ENCODE results near the gene ZNF609. TPM values are rescaled to one million over a fixed set of nuclear protein-coding genes. Genes with fewer than 3 reads are reported as not detected.

ZNF609 gene
- total and polyA plus RNA-seq, 4 donors: 5.4 to 46.7 (median 23.6) TPM

DNA sequence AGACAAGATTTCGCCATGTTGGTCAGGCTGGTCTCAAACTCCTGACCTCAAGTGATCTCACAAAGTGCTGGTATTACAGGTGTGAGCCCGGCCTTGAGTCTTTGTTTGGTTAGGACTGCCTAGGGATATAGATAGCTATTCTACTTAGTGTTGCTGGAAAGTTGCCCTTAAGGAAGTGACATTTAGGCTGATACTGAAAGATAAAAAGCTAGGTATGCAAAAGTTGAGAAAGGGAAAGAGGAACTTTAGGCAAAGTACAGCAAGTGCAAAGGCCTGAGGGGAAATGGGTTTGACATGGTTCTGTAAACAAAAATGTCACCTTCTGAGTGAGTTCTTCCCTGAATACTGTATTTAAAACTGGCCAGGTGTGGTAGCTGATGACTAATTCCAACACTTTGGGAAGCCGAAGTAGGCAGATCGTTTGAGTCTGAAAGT is 111.5 kb downstream of the ZNF609 start:
- intact Hi-C loops (cut with DNase I): no loop called here
- Histone ChIP-seq H3K27me3 (ENCODE audit: control insufficient read depth in 1 of 2, insufficient read depth in 2 of 2, low read length in 1 of 2) (no peaks in the 10 kb centered on the region), H3K27ac (ENCODE audit: low read depth in 1 of 2, low read length in 2 of 2) (no peak overlapping the region), H3K4me1 (ENCODE audit: control insufficient read depth in 1 of 2, insufficient read depth in 2 of 2, low read length in 2 of 2) (peaks cover 3 to 4% of the 10 kb centered on the region in 2 donors), H3K4me3 (ENCODE audit: low read length in 2 of 2) (no peak overlapping the region), H3K36me3 (ENCODE audit: control insufficient read depth in 1 of 2, insufficient read depth in 2 of 2, low read length in 1 of 2) (no peaks in the 10 kb centered on the region), H3K9me3 (ENCODE audit: control insufficient read depth, low read length) (no peaks in the 10 kb centered on the region)
- 86 to 89% methylated on average over 4 of the region's 4 CpGs for WGBS, 2 donors
- ATAC-seq (ENCODE audit: low FRiP score) (no peak), DNase-seq (no peak)

DNA sequence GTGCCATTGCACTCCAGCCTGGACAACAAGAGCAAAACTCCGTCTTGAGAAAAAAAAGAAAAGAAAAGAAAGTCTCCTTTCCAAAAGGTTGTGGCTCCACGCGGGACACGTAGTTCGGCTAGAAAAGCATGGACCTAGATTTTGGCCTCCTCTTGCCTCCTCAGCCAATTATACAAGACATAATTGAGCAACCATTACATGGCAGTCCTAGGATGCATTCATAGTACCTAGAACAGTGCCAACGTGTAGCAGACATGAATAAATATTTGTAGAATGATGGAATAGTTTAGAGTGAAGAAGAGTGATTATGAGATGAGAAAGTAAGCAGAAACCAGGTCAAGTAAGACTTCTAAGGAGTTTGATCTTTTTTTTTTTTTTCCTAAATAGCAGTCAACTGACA is 112.5 kb downstream of the ZNF609 start:
- H3K4me3 ChIP-seq (ENCODE audit: low read length in 2 of 2): no peak overlapping the region
- DNase-seq (no peak), ATAC-seq (ENCODE audit: low FRiP score) (no peak)
- intact Hi-C loops (cut with DNase I): no loop called here
- H3K4me1 ChIP-seq (ENCODE audit: control insufficient read depth in 1 of 2, insufficient read depth in 2 of 2, low read length in 2 of 2): peaks cover 3 to 4% of the 10 kb centered on the region in 2 donors
- whole genome bisulfite sequencing, 2 donors: 83 to 87% methylated on average over 6 of the region's 6 CpGs
- no peaks in the 10 kb centered on the region for H3K9me3 ChIP-seq (ENCODE audit: control insufficient read depth, low read length)
- H3K27ac ChIP-seq (ENCODE audit: low read depth in 1 of 2, low read length in 2 of 2): no peak overlapping the region
- no peaks in the 10 kb centered on the region for H3K27me3 ChIP-seq (ENCODE audit: control insufficient read depth in 1 of 2, insufficient read depth in 2 of 2, low read length in 1 of 2)
- no peaks in the 10 kb centered on the region for H3K36me3 ChIP-seq (ENCODE audit: control insufficient read depth in 1 of 2, insufficient read depth in 2 of 2, low read length in 1 of 2)

DNA sequence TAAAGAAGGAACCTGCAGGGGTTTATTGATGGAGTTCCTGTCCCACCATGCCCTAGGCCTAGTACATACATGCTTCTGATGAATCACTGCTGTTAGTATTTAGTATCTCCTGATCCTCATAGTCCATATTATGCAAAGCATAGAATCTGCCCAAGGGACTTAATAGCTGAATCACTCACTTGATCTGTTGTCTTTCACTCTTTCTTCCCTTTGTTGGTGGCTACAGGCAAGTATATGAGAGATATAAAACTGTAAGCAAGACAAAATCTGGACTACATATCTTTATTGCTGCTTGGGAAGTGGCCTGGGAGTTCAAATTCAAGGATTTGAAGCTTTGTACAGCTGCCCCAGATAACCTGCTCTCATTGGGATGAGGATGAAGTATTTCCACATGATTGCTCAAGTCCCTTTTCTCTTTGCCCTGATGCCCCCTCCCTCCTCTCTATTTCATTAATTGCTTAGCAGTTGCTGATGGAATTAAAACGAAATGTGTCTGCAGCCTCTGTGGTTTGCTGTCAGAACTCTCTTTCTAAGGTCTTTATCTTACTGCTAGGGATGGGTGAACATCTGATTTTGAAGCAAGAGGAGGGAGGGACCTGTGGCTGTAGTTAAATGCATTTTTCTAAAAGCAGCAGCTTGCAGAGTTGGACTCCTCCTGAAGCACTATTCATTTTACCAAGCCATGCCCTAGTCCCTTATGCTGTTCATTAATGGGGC is 114.1 kb downstream of the ZNF609 start:
- H3K9me3 ChIP-seq (ENCODE audit: control insufficient read depth, low read length): no peaks in the 10 kb centered on the region
- H3K27me3 ChIP-seq (ENCODE audit: control insufficient read depth in 1 of 2, insufficient read depth in 2 of 2, low read length in 1 of 2): no peaks in the 10 kb centered on the region
- WGBS, 2 donors: 76 to 80% methylated on average over 1 of the region's 1 CpG
- intact Hi-C loops (cut with DNase I): no loop called here
- H3K4me1 ChIP-seq (ENCODE audit: control insufficient read depth in 1 of 2, insufficient read depth in 2 of 2, low read length in 2 of 2): peaks cover 3 to 4% of the 10 kb centered on the region in 2 donors
- H3K36me3 ChIP-seq (ENCODE audit: control insufficient read depth in 1 of 2, insufficient read depth in 2 of 2, low read length in 1 of 2): no peaks in the 10 kb centered on the region
- DNase-seq (no peak), ATAC-seq (ENCODE audit: low FRiP score) (no peak)
- no peak overlapping the region for H3K4me3 ChIP-seq (ENCODE audit: low read length in 2 of 2)
- H3K27ac ChIP-seq (ENCODE audit: low read depth in 1 of 2, low read length in 2 of 2): no peak overlapping the region

DNA sequence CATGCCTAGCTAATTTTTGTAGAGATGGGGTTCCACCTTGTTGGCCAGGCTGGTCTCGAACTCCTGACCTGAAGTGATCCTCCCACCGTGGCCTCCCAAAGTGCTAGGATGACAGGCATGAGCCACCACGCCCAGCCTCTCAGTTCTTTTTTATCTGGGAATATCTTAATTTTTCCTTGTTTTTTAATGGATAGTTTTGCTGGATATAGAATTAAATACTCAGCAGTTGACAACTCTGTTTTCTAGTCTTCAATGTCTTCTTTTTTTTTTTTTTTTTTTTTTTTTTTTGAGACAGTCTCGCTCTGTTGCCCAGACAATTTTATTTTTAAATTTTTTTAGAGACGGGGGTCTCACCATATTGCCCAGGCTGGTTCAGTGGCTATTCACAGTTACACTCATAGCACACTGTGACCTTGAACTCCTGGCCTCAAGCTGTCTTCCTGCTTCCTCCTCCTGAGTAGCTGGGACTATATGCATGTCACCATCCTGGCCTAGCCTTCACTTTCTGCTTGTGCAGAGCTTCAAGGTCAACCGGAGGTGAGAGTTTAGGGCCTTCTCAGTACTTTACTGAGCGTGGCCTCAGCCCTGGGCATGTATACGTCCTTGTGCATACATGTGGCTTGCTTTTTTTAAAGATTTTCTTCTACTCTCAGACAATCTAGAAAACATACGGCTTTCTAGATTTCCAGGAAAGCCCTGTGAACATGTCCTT is 120.5 kb downstream of the ZNF609 start:
- no peak overlapping the region for H3K4me3 ChIP-seq (ENCODE audit: low read length in 2 of 2)
- intact Hi-C loops (cut with DNase I): no loop called here
- H3K9me3 ChIP-seq (ENCODE audit: control insufficient read depth, low read length): peaks cover 5% of the 10 kb centered on the region
- no peaks in the 10 kb centered on the region for H3K27me3 ChIP-seq (ENCODE audit: control insufficient read depth in 1 of 2, insufficient read depth in 2 of 2, low read length in 1 of 2)
- ATAC-seq (ENCODE audit: low FRiP score) (no peak), DNase-seq (no peak)
- no peak overlapping the region for H3K27ac ChIP-seq (ENCODE audit: low read depth in 1 of 2, low read length in 2 of 2)
- H3K4me1 ChIP-seq (ENCODE audit: control insufficient read depth in 1 of 2, insufficient read depth in 2 of 2, low read length in 2 of 2): no peaks in the 10 kb centered on the region
- no peaks in the 10 kb centered on the region for H3K36me3 ChIP-seq (ENCODE audit: control insufficient read depth in 1 of 2, insufficient read depth in 2 of 2, low read length in 1 of 2)
- 95 to 96% methylated on average over 9 of the region's 9 CpGs for WGBS, 2 donors

DNA sequence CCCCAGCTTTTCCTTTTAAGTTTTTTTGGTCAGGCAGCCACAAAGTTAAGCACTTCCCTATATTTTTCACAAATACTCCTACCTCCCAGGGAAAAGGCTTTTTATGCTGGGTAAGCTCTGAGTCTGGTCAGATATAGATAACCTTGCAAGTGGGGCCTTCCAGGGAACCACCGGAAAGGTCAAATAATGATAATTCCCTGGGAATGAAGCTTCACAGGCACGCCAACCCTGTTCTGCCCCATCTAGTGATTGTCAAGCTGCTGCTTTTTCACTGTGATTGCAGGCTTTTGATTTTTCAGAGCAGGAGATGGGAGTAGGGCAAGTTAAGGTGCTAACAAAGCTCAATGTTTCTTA is 121.0 kb downstream of the ZNF609 start:
- no peak for ATAC-seq (ENCODE audit: low FRiP score)
- no peak overlapping the region for H3K4me3 ChIP-seq (ENCODE audit: low read length in 2 of 2)
- intact Hi-C loops (cut with DNase I): no loop called here

DNA sequence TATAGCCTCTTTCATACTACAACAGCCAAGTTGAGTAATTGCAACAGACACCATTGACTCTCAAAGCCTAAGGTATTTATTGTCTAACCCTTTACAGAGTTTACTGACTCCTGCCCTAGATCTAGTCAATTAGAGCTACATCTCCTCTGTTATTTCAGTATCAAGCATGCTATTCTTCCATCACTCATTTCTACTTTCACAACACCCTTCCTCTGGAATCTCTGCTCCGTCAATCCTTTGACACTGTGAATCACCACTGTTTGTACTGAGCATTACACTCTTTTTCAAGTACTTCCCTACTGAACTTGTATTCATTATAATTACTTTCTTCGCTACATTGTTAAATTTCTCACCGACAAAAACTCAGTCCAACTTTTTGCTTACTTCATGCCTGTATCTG is 121.8 kb downstream of the ZNF609 start:
- no peak for ATAC-seq (ENCODE audit: low FRiP score)

More for the DNA sequence above, 121.0 kb downstream of the ZNF609 start:
- WGBS, 2 donors: 98 to 100% methylated on average over 2 of the region's 2 CpGs
- no peak overlapping the region for H3K27ac ChIP-seq (ENCODE audit: low read depth in 1 of 2, low read length in 2 of 2)
- no peaks in the 10 kb centered on the region for H3K4me1 ChIP-seq (ENCODE audit: control insufficient read depth in 1 of 2, insufficient read depth in 2 of 2, low read length in 2 of 2)
- no peaks in the 10 kb centered on the region for H3K27me3 ChIP-seq (ENCODE audit: control insufficient read depth in 1 of 2, insufficient read depth in 2 of 2, low read length in 1 of 2)
- H3K36me3 ChIP-seq (ENCODE audit: control insufficient read depth in 1 of 2, insufficient read depth in 2 of 2, low read length in 1 of 2): no peaks in the 10 kb centered on the region
- DNase-seq: no peak
- peaks cover 5% of the 10 kb centered on the region for H3K9me3 ChIP-seq (ENCODE audit: control insufficient read depth, low read length)

DNA sequence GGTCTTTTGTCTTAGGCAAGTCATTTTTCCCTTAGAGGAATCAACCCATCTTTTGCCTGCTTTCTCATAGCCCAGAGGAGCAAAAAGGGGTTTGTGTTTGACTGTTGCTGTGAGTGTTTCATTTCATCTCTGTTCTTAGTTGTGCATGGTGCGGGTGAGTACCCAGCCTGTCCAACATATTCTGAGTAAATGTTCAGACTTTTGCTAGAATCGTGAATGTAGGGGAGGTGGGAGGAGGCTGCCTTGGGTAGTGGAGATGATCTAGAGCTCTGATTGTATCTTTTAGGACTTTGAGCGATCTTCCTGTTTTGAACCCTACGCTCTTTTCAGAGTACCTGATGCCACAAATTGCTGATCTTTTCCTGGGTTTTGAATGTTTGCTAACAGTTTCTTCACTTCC is 123.1 kb downstream of the ZNF609 start:
- intact Hi-C loops (cut with DNase I): no loop called here
- Histone ChIP-seq H3K27ac (ENCODE audit: low read depth in 1 of 2, low read length in 2 of 2) (no peak overlapping the region), H3K27me3 (ENCODE audit: control insufficient read depth in 1 of 2, insufficient read depth in 2 of 2, low read length in 1 of 2) (no peaks in the 10 kb centered on the region), H3K4me1 (ENCODE audit: control insufficient read depth in 1 of 2, insufficient read depth in 2 of 2, low read length in 2 of 2) (no peaks in the 10 kb centered on the region), H3K36me3 (ENCODE audit: control insufficient read depth in 1 of 2, insufficient read depth in 2 of 2, low read length in 1 of 2) (no peaks in the 10 kb centered on the region), H3K9me3 (ENCODE audit: control insufficient read depth, low read length) (peaks cover 5% of the 10 kb centered on the region), H3K4me3 (ENCODE audit: low read length in 2 of 2) (no peak overlapping the region)
- no peak for DNase-seq
- 93% methylated on average over 4 of the region's 4 CpGs for WGBS, 2 donors
- no peak for ATAC-seq (ENCODE audit: low FRiP score)

More for the DNA sequence above, 121.8 kb downstream of the ZNF609 start:
- 95% methylated on average over 3 of the region's 3 CpGs for WGBS, 2 donors
- H3K4me3 ChIP-seq (ENCODE audit: low read length in 2 of 2): no peak overlapping the region
- intact Hi-C loops (cut with DNase I): no loop called here
- no peaks in the 10 kb centered on the region for H3K27me3 ChIP-seq (ENCODE audit: control insufficient read depth in 1 of 2, insufficient read depth in 2 of 2, low read length in 1 of 2)
- H3K36me3 ChIP-seq (ENCODE audit: control insufficient read depth in 1 of 2, insufficient read depth in 2 of 2, low read length in 1 of 2): no peaks in the 10 kb centered on the region
- peaks cover 5% of the 10 kb centered on the region for H3K9me3 ChIP-seq (ENCODE audit: control insufficient read depth, low read length)
- no peak for DNase-seq
- H3K27ac ChIP-seq (ENCODE audit: low read depth in 1 of 2, low read length in 2 of 2): no peak overlapping the region
- H3K4me1 ChIP-seq (ENCODE audit: control insufficient read depth in 1 of 2, insufficient read depth in 2 of 2, low read length in 2 of 2): no peaks in the 10 kb centered on the region

DNA sequence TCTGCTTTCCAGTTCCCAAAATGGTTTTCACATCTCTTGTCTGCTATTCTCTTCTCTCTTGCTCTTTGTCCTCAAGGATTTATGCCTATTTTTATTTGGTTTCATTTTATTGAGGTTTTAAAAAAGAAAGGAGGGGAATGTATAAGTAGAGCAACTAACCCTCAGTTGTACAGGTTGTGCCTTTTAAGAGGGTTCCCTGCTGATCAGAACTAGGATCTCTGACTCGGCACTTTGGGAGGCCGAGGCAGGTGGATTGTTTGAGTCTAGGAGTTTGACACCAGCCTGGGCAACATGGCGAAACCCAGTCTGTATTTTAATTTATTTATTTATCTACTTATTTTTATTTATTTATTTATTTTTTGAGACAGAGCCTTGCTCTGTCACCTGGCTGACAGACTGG is 123.6 kb downstream of the ZNF609 start:
- intact Hi-C loops (cut with DNase I): no loop called here
- ATAC-seq (ENCODE audit: low FRiP score): no peak
- no peaks in the 10 kb centered on the region for H3K4me1 ChIP-seq (ENCODE audit: control insufficient read depth in 1 of 2, insufficient read depth in 2 of 2, low read length in 2 of 2)
- no peak for DNase-seq
- H3K27ac ChIP-seq (ENCODE audit: low read depth in 1 of 2, low read length in 2 of 2): no peak overlapping the region
- no peaks in the 10 kb centered on the region for H3K36me3 ChIP-seq (ENCODE audit: control insufficient read depth in 1 of 2, insufficient read depth in 2 of 2, low read length in 1 of 2)
- H3K27me3 ChIP-seq (ENCODE audit: control insufficient read depth in 1 of 2, insufficient read depth in 2 of 2, low read length in 1 of 2): no peaks in the 10 kb centered on the region
- no peak overlapping the region for H3K4me3 ChIP-seq (ENCODE audit: low read length in 2 of 2)
- 96 to 99% methylated on average over 3 of the region's 3 CpGs for WGBS, 2 donors
- peaks cover 5% of the 10 kb centered on the region for H3K9me3 ChIP-seq (ENCODE audit: control insufficient read depth, low read length)
